ENCODE measurements around the gene STK24.
A peak's percentile ranks its signal among the peaks of the same experiment; 100 is the strongest.

Gene STK24

GRCh38 chr13:98446234-98446621, 130.7 kb downstream of the STK24 start:
- DNase-seq, result no peak

- DNase-seq, result peak; percentile 74
Observed at GRCh38 chr13:98445340-98446233, 131.3 kb downstream of the STK24 start.

GRCh38 chr13:98444381-98444780, 132.5 kb downstream of the STK24 start:
- no peak for DNase-seq

GRCh38 chr13:98443800-98444325, 133.0 kb downstream of the STK24 start:
- DNase-seq, result no peak

GRCh38 chr13:98443329-98443728, 133.6 kb downstream of the STK24 start:
- DNase-seq, result no peak

GRCh38 chr13:98442391-98443230, 134.3 kb downstream of the STK24 start:
- no peak for DNase-seq

- DNase-seq, result no peak
Observed at GRCh38 chr13:98441056-98441676, 135.7 kb downstream of the STK24 start.

- DNase-seq, result no peak
Observed at GRCh38 chr13:98440390-98441055, 136.4 kb downstream of the STK24 start.

- DNase-seq, result no peak
Observed at GRCh38 chr13:98439896-98440295, 137.0 kb downstream of the STK24 start.

- DNase-seq, result no peak
Observed at GRCh38 chr13:98439126-98439828, 137.6 kb downstream of the STK24 start.

- DNase-seq, result no peak
Observed at GRCh38 chr13:98438246-98439125, 138.4 kb downstream of the STK24 start.

GRCh38 chr13:98436233-98436910, 140.5 kb downstream of the STK24 start:
- no peak for DNase-seq

GRCh38 chr13:98435376-98435775, 141.5 kb downstream of the STK24 start:
- DNase-seq, result no peak

- no peak for DNase-seq
Observed at GRCh38 chr13:98434060-98434459, 142.8 kb downstream of the STK24 start.

- DNase-seq, result no peak
Observed at GRCh38 chr13:98433654-98434053, 143.3 kb downstream of the STK24 start.

GRCh38 chr13:98432638-98433037, 144.3 kb downstream of the STK24 start:
- no peak for DNase-seq

- no peak for DNase-seq
Observed at GRCh38 chr13:98429977-98430736, 146.8 kb downstream of the STK24 start.

GRCh38 chr13:98429531-98429930, 147.4 kb downstream of the STK24 start:
- no peak for DNase-seq

- DNase-seq, result no peak
Observed at GRCh38 chr13:98429081-98429480, 147.8 kb downstream of the STK24 start.

All from hematopoietic multipotent progenitor cell treated with erythropoietin and hydrocortisone succinate and interleukin-3 and kit ligand, for 8 days (in vitro differentiated cells).